Astrocyte (in vitro differentiated cells and primary cell): Measurements from ENCODE around the gene KCNQ1. TPM values are rescaled to one million over a fixed set of nuclear protein-coding genes. Genes with fewer than 3 reads are reported as not detected.

ENCODE experiments used
- DNase-seq: peaks from one replicate; pipeline ENCODE4 v3.0.0-alpha.2; 2010; ENCODE audit warnings: low read depth
- FAIRE-seq: peaks from 2 replicates; lab custom pipeline; 2011; peaks lifted over from hg19 to GRCh38; lab: Jason Lieb, UNC
- H2AFZ ChIP-seq: 2 replicates; pipeline ENCODE4 v1.6.0; 2012; ENCODE audit warnings: low read depth, low read length, inconsistent platforms
- H3K27ac ChIP-seq: 2 replicates; pipeline ENCODE4 v1.5.1; 2011; ENCODE audit warnings: low read depth, low read length, inconsistent platforms
- H3K27me3 ChIP-seq: 2 replicates; pipeline ENCODE4 v1.6.0; 2011; ENCODE audit warnings: low read length, inconsistent platforms; ENCODE audit not compliant: insufficient read depth
- H3K36me3 ChIP-seq: 2 replicates; pipeline ENCODE4 v1.5.1; 2011; ENCODE audit warnings: low read length, inconsistent platforms; ENCODE audit not compliant: insufficient read depth
- H3K4me1 ChIP-seq: 2 replicates; pipeline ENCODE4 v1.5.1; 2011; ENCODE audit warnings: low read length, inconsistent platforms; ENCODE audit not compliant: insufficient read depth
- H3K4me2 ChIP-seq: 2 replicates; pipeline ENCODE4 v1.6.0; 2012; ENCODE audit warnings: low read length, inconsistent platforms
- H3K4me3 ChIP-seq: 2 replicates; pipeline ENCODE4 v1.5.1; 2011; ENCODE audit warnings: low read depth, mild to moderate bottlenecking, low read length, inconsistent platforms; ENCODE audit not compliant: insufficient read depth
- H3K79me2 ChIP-seq: 2 replicates; pipeline ENCODE4 v1.6.0; 2012; ENCODE audit warnings: mild to moderate bottlenecking, low read length, inconsistent platforms; ENCODE audit not compliant: insufficient read depth
- H3K9ac ChIP-seq: 2 replicates; pipeline ENCODE4 v1.6.0; 2012; ENCODE audit warnings: mild to moderate bottlenecking, low read length, inconsistent platforms
- H3K9me3 ChIP-seq: 2 replicates; pipeline ENCODE4 v1.5.1; 2012; ENCODE audit warnings: low read depth, mild to moderate bottlenecking, low read length, inconsistent platforms; ENCODE audit not compliant: insufficient read depth
- H4K20me1 ChIP-seq: 2 replicates; pipeline ENCODE4 v1.6.0; 2012; ENCODE audit warnings: low read length, inconsistent platforms; ENCODE audit not compliant: insufficient read depth
- H3K27ac Mint-ChIP-seq: one replicate; pipeline ENCODE4 v1.8.0; 2021; ENCODE audit warnings: mild to moderate bottlenecking, mixed read lengths; ENCODE audit not compliant: unreplicated experiment
- H3K27me3 Mint-ChIP-seq: one replicate; pipeline ENCODE4 v1.8.0; 2021; ENCODE audit warnings: low read depth, mixed read lengths; ENCODE audit not compliant: unreplicated experiment
- H3K36me3 Mint-ChIP-seq: one replicate; pipeline ENCODE4 v1.8.0; 2021; ENCODE audit warnings: low read depth, mixed read lengths; ENCODE audit not compliant: unreplicated experiment
- H3K4me1 Mint-ChIP-seq: one replicate; pipeline ENCODE4 v1.8.0; 2021; ENCODE audit warnings: low read depth, mixed read lengths; ENCODE audit not compliant: unreplicated experiment
- H3K4me3 Mint-ChIP-seq: one replicate; pipeline ENCODE4 v1.8.0; 2021; ENCODE audit warnings: mild to moderate bottlenecking, moderate library complexity, mixed read lengths; ENCODE audit not compliant: unreplicated experiment
- H3K9me3 Mint-ChIP-seq: one replicate; pipeline ENCODE4 v1.8.0; 2021; ENCODE audit warnings: mild to moderate bottlenecking, mixed read lengths; ENCODE audit not compliant: unreplicated experiment
- EZH2 ChIP-seq: IDR thresholded peaks from 2 replicates; pipeline ENCODE4 v1.6.1; 2012; ENCODE audit warnings: mild to moderate bottlenecking, low read length, inconsistent platforms; ENCODE audit not compliant: insufficient read depth
- total RNA-seq: library from RNA; stranded (reverse); gene quantifications from 2 replicates; pipeline ENCODE4 v1.2.1, GENCODE V29; 2021
- TF ChIP-seq, protein P1 (sequence below): IDR thresholded peaks from 2 replicates; pipeline ENCODE4 v1.5.1; 2011; ENCODE audit warnings: low read depth, mild to moderate bottlenecking, inconsistent platforms, low read length, moderate library complexity; ENCODE audit not compliant: insufficient read depth

Gene KCNQ1
- total RNA-seq, 1 donor from 2014 or later = not detected

GRCh38 chr11:2892967-2893528, 448.2 kb downstream of the KCNQ1 start:
- FAIRE-seq = no peak

DNA sequence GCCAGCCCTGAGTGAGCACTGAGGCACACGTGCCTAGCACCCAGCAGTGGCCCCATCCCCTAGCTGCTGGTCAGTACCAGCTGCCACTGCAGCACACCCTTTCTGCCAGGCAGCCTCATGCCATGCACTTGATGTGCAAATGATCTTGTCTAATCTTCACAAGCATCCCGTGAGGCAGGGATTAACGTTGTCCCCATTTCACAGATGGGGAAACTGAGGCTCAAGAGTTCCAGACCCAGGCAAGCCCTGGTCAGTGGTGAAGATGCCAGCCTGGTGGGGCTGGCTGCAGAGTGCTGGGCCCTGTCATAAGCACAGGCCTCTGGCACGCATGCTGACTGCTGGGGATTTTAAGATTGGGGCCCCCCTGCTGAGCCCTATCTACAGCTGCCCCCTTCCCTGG, 449.1 kb downstream of the KCNQ1 start:
- Histone ChIP-seq H3K9me3 (no peaks in the 10 kb centered on the region), H3K4me3 (no peak overlapping the region), H2AFZ (no peak overlapping the region), H3K4me1 (peaks cover 17% of the 10 kb centered on the region), H4K20me1 (no peaks in the 10 kb centered on the region), H3K9ac (no peak overlapping the region), H3K27me3 (no peaks in the 10 kb centered on the region), H3K36me3 (no peaks in the 10 kb centered on the region), H3K4me2 (no peak overlapping the region), H3K27ac (no peak overlapping the region), H3K79me2 (no peaks in the 10 kb centered on the region)
- Mint-ChIP-seq H3K27ac (no peak overlapping the region), H3K27me3 (peaks cover 26% of the 10 kb centered on the region), H3K4me3 (no peak overlapping the region), H3K9me3 (no peaks in the 10 kb centered on the region), H3K36me3 (peaks cover 2% of the 10 kb centered on the region), H3K4me1 (peaks cover 3% of the 10 kb centered on the region)
- FAIRE-seq = no peak
- DNase-seq = no peak
- TF ChIP-seq, protein P1, sequence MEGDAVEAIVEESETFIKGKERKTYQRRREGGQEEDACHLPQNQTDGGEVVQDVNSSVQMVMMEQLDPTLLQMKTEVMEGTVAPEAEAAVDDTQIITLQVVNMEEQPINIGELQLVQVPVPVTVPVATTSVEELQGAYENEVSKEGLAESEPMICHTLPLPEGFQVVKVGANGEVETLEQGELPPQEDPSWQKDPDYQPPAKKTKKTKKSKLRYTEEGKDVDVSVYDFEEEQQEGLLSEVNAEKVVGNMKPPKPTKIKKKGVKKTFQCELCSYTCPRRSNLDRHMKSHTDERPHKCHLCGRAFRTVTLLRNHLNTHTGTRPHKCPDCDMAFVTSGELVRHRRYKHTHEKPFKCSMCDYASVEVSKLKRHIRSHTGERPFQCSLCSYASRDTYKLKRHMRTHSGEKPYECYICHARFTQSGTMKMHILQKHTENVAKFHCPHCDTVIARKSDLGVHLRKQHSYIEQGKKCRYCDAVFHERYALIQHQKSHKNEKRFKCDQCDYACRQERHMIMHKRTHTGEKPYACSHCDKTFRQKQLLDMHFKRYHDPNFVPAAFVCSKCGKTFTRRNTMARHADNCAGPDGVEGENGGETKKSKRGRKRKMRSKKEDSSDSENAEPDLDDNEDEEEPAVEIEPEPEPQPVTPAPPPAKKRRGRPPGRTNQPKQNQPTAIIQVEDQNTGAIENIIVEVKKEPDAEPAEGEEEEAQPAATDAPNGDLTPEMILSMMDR = no peak
- no peak for TF ChIP-seq EZH2

More at GRCh38 chr11:2892967-2893528, 448.2 kb downstream of the KCNQ1 start:
- Histone ChIP-seq H3K4me2 (peak overlapping the region; percentile 89), H3K9ac (peak overlapping the region; percentile 69), H3K27ac (no peak overlapping the region), H3K79me2 (no peaks in the 10 kb centered on the region), H3K4me3 (peak overlapping the region; percentile 58), H3K36me3 (no peaks in the 10 kb centered on the region), H3K4me1 (peaks cover 8% of the 10 kb centered on the region), H4K20me1 (no peaks in the 10 kb centered on the region), H3K27me3 (no peaks in the 10 kb centered on the region), H2AFZ (peak overlapping the region; percentile 96), H3K9me3 (no peaks in the 10 kb centered on the region)
- Mint-ChIP-seq H3K27me3 (peaks cover 28% of the 10 kb centered on the region), H3K9me3 (no peaks in the 10 kb centered on the region), H3K4me3 (peak overlapping the region; percentile 50), H3K4me1 (no peaks in the 10 kb centered on the region), H3K27ac (no peak overlapping the region), H3K36me3 (peaks cover 2% of the 10 kb centered on the region)
- no peak for DNase-seq
- TF ChIP-seq, protein P1 = no peak
- no peak for TF ChIP-seq EZH2

DNA sequence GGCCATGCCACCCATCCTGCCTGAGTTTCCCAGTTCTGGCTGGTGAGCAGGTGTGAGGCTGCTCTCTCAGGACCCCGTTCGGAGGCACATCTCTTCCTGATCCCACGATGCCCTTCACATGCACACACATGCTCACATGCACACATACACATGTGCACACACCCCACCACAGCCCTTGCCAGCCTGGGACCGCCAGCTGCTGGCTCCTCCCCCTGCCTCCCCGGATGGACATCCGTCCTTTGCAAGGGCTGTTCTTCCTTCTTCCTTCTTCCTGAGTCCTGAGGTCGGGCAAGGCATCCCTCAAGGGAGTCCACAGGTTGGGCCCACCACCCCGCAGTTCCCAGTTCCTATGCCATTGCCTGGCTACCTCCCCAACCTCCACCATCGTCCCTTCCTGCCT, 451.2 kb downstream of the KCNQ1 start:
- Histone ChIP-seq H3K27ac (no peak overlapping the region), H3K9ac (no peak overlapping the region), H3K4me1 (peaks cover 23% of the 10 kb centered on the region), H2AFZ (no peak overlapping the region), H3K36me3 (no peaks in the 10 kb centered on the region), H3K9me3 (no peaks in the 10 kb centered on the region), H3K4me2 (no peak overlapping the region), H4K20me1 (no peaks in the 10 kb centered on the region), H3K4me3 (no peak overlapping the region), H3K27me3 (no peaks in the 10 kb centered on the region), H3K79me2 (no peaks in the 10 kb centered on the region)
- FAIRE-seq (no peak), DNase-seq (no peak)
- peak overlapping the region; percentile 34 for H3K27ac Mint-ChIP-seq
- peaks cover 10% of the 10 kb centered on the region for H3K4me1 Mint-ChIP-seq
- peaks cover 23% of the 10 kb centered on the region for H3K27me3 Mint-ChIP-seq
- no peaks in the 10 kb centered on the region for H3K9me3 Mint-ChIP-seq
- H3K36me3 Mint-ChIP-seq = peaks cover 2% of the 10 kb centered on the region
- no peak overlapping the region for H3K4me3 Mint-ChIP-seq
- TF ChIP-seq, protein P1 = no peak
- no peak for TF ChIP-seq EZH2
